Gastroesophageal sphincter (tissue), 3 donors: Measurements from ENCODE around the gene FA2H.

Experiments
- POLR2A ChIP-seq, 2 donors: fragments of 450-650 bp; IDR thresholded peaks; one replicate each; pipeline ENCODE4 v1.6.1; 2017; ENCODE audit warnings: antibody characterized with exemption in 2 of 2, mild to moderate bottlenecking in 2 of 2, moderate library complexity in 1 of 2
- POLR2AphosphoS5 ChIP-seq: sonication (generic); formaldehyde crosslinking; IDR thresholded peaks from one replicate; pipeline ENCODE4 v1.6.1; 2017; ENCODE audit warnings: antibody characterized with exemption
- TF ChIP-seq, protein P1 (sequence below), 4 experiments: fragments of 200-600 bp in 2 of 4; fragments of 450-650 bp in 2 of 4; sonication (generic) in 1 of 4; IDR thresholded peaks; one replicate each; pipeline ENCODE4 v1.5.1; 2017 to 2019; ENCODE audit warnings: antibody characterized with exemption in 4 of 4, mild to moderate bottlenecking in 2 of 4, moderate library complexity in 2 of 4

DNA sequence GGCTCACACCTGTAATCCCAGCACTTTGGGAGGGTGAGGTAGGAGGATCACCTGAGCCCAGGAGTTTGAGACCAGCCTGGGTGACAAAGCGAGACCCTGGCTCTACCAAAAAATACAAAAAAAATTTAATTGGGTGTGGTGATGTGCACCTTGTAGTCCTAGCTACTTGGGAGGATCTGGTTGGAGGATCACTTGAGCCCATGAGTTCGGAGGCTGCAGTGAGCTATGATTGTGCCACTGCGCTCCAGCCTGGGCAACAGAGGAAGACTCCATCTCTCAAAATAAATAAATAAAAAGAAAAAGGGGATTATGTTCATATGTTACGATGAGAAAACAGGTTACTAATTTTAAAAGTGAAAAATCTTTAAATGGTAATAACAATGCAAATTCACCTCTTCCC lies 75.0 kb downstream of the FA2H start:
- TF ChIP-seq, protein P1, sequence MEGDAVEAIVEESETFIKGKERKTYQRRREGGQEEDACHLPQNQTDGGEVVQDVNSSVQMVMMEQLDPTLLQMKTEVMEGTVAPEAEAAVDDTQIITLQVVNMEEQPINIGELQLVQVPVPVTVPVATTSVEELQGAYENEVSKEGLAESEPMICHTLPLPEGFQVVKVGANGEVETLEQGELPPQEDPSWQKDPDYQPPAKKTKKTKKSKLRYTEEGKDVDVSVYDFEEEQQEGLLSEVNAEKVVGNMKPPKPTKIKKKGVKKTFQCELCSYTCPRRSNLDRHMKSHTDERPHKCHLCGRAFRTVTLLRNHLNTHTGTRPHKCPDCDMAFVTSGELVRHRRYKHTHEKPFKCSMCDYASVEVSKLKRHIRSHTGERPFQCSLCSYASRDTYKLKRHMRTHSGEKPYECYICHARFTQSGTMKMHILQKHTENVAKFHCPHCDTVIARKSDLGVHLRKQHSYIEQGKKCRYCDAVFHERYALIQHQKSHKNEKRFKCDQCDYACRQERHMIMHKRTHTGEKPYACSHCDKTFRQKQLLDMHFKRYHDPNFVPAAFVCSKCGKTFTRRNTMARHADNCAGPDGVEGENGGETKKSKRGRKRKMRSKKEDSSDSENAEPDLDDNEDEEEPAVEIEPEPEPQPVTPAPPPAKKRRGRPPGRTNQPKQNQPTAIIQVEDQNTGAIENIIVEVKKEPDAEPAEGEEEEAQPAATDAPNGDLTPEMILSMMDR (IDR thresholded peaks at IDR 0.05), result no peak
- TF ChIP-seq POLR2A (IDR thresholded peaks at IDR 0.05), result no peak
- no peak for TF ChIP-seq POLR2AphosphoS5
